Skeletal muscle tissue (tissue), 4 donors: ENCODE results near the gene CBFA2T2. TPM values are rescaled to one million over a fixed set of nuclear protein-coding genes. Genes with fewer than 3 reads are reported as not detected.

Source experiments
- H3K27ac ChIP-seq: one replicate; pipeline ENCODE4 v1.7.0; 2013; ENCODE audit warnings: mild to moderate bottlenecking, low read depth, low read length, inconsistent platforms
- H3K27me3 ChIP-seq, 3 donors: one replicate each; pipeline ENCODE4 v1.7.0; 2013; ENCODE audit warnings: low read length in 3 of 3; ENCODE audit not compliant: control insufficient read depth in 3 of 3, insufficient read depth in 3 of 3
- H3K36me3 ChIP-seq, 3 donors: one replicate each; pipeline ENCODE4 v1.7.0; 2013; ENCODE audit warnings: low read length in 3 of 3; ENCODE audit not compliant: control insufficient read depth in 3 of 3, insufficient read depth in 3 of 3
- H3K4me1 ChIP-seq, 3 donors: one replicate each; pipeline ENCODE4 v1.7.0; 2013; ENCODE audit warnings: low read length in 3 of 3, mild to moderate bottlenecking in 3 of 3; ENCODE audit not compliant: control insufficient read depth in 3 of 3, insufficient read depth in 3 of 3
- H3K4me3 ChIP-seq, 3 donors: one replicate each; pipeline ENCODE4 v1.7.0; 2013; ENCODE audit warnings: low read length in 3 of 3
- H3K9ac ChIP-seq, 3 donors: one replicate each; pipeline ENCODE4 v1.7.0; 2013; ENCODE audit warnings: low read length in 3 of 3, mild to moderate bottlenecking in 3 of 3, moderate library complexity in 2 of 3, low read depth in 1 of 3
- H3K9me3 ChIP-seq, 3 donors: one replicate each; pipeline ENCODE4 v1.7.0; 2013; ENCODE audit warnings: low read length in 3 of 3; ENCODE audit not compliant: control insufficient read depth in 3 of 3
- total RNA-seq: library from RNA; depleted of rRNA; stranded (reverse); fragments of >200 nt; gene quantifications from one replicate; pipeline ENCODE4 v1.2.3, GENCODE V29; 2014
- donor health status: Osteomylitis.

CBFA2T2 gene
- total RNA-seq, 1 donor from 2014 or later, result 10.4 TPM

DNA sequence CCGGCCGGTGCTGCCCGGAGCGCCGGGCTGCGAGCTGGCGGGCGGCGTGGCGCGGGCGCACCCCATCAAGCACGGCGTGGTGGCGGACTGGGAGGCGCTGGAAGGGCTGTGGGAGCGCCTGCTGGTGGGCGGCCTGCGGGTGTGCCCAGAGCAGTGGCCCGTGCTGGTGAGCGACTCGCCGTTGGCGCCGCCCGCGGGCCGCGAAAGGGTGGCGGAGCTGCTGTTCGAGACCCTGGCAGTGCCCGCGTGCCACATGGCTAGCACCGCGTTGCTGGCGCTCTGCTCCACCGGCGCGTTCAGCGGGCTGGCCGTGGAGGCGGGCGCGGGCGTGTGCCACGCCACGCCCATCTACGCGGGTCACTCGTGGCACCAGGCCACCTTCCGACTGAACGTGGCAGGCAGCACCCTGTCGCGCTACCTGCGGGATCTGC lies 177.4 kb downstream of the CBFA2T2 start:
- no peaks in the 10 kb centered on the region for H3K27me3 ChIP-seq
- H3K4me3 ChIP-seq, result peak overlapping the region; percentile 68 to 75 (median 73)
- no peaks in the 10 kb centered on the region for H3K9me3 ChIP-seq
- H3K27ac ChIP-seq, result peak overlapping the region; percentile 58
- peaks cover 27 to 33% (median 28%) of the 10 kb centered on the region in 3 donors for H3K36me3 ChIP-seq
- peak overlapping the region; percentile 61 to 71 (median 62) for H3K9ac ChIP-seq
- H3K4me1 ChIP-seq, result peaks cover 38 to 60% (median 48%) of the 10 kb centered on the region in 3 donors

GRCh38 chr20:33667676-33668465 lies 178.0 kb downstream of the CBFA2T2 start:
- peak overlapping the region; percentile 58 for H3K27ac ChIP-seq
- H3K4me3 ChIP-seq, result peak overlapping the region; percentile 63 to 75 (median 73)
- H3K9me3 ChIP-seq, result no peaks in the 10 kb centered on the region
- peaks cover 27 to 33% (median 28%) of the 10 kb centered on the region in 3 donors for H3K36me3 ChIP-seq
- no peaks in the 10 kb centered on the region for H3K27me3 ChIP-seq
- peak overlapping the region; percentile 40 to 71 (median 62) for H3K9ac ChIP-seq
- peaks cover 38 to 63% (median 52%) of the 10 kb centered on the region in 3 donors for H3K4me1 ChIP-seq

GRCh38 chr20:33668466-33669155 lies 178.7 kb downstream of the CBFA2T2 start:
- H3K4me1 ChIP-seq, result peaks cover 42 to 64% (median 54%) of the 10 kb centered on the region in 3 donors
- peak overlapping the region in 1 of 3 donors; percentile 63 for H3K4me3 ChIP-seq
- H3K27ac ChIP-seq, result no peak overlapping the region
- peaks cover 27 to 33% (median 28%) of the 10 kb centered on the region in 3 donors for H3K36me3 ChIP-seq
- H3K9ac ChIP-seq, result peak overlapping the region in 2 of 3 donors; percentile 40 to 57
- no peaks in the 10 kb centered on the region for H3K9me3 ChIP-seq
- H3K27me3 ChIP-seq, result no peaks in the 10 kb centered on the region

- no peak overlapping the region for H3K27ac ChIP-seq
- H3K9ac ChIP-seq, result no peak overlapping the region
- H3K27me3 ChIP-seq, result no peaks in the 10 kb centered on the region
- H3K36me3 ChIP-seq, result peaks cover 27 to 33% (median 28%) of the 10 kb centered on the region in 3 donors
- H3K4me1 ChIP-seq, result peaks cover 38 to 61% (median 49%) of the 10 kb centered on the region in 3 donors
- H3K9me3 ChIP-seq, result no peaks in the 10 kb centered on the region
- H3K4me3 ChIP-seq, result no peak overlapping the region
Observed at GRCh38 chr20:33669224-33669623, 179.3 kb downstream of the CBFA2T2 start.

GRCh38 chr20:33669873-33670640 lies 180.2 kb downstream of the CBFA2T2 start:
- no peaks in the 10 kb centered on the region for H3K9me3 ChIP-seq
- peaks cover 27 to 33% (median 28%) of the 10 kb centered on the region in 3 donors for H3K36me3 ChIP-seq
- no peak overlapping the region for H3K4me3 ChIP-seq
- H3K27me3 ChIP-seq, result no peaks in the 10 kb centered on the region
- H3K27ac ChIP-seq, result no peak overlapping the region
- no peak overlapping the region for H3K9ac ChIP-seq
- peaks cover 41 to 58% (median 51%) of the 10 kb centered on the region in 3 donors for H3K4me1 ChIP-seq

DNA sequence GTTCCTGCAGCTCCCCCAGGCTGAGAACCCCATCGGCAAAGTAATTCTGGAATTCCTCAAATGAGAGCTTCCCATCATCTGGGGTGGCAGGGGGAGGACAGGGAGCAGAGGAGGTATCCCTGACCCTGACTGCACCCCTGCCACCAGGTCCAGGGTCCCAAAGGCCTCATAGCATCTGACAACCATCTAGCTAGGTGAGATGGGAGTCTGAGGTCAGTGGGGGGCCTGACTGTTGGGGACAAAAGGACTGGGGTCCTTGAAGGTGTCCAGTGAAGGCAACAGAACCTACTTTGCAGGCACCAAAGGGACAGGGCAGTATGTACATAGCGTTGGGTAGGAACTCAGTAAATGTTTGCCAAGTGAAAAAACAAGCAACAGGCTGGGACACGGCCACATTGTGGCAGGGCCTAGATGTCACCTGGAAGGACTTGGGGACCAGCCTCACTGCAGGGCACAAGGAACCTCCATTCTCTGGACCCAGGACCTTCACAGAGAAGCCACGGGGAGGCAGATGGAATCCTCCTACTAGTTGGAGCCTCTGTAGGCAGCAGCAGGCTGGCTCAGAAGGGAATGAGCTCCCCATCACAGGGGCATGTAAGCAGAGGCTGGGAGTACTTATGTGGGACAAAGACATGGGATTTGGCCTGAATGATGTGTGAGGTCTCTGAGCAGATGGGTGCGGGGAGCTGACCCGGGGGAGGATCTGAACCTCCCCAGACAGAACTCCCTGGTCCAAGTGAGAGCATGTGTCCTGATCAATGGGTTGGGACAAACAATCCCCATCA lies 181.0 kb downstream of the CBFA2T2 start:
- Histone ChIP-seq H3K9ac (no peak overlapping the region), H3K4me1 (peaks cover 49 to 65% (median 52%) of the 10 kb centered on the region in 3 donors), H3K27me3 (no peaks in the 10 kb centered on the region), H3K27ac (no peak overlapping the region), H3K9me3 (no peaks in the 10 kb centered on the region), H3K4me3 (no peak overlapping the region), H3K36me3 (peaks cover 27 to 33% (median 28%) of the 10 kb centered on the region in 3 donors)

DNA sequence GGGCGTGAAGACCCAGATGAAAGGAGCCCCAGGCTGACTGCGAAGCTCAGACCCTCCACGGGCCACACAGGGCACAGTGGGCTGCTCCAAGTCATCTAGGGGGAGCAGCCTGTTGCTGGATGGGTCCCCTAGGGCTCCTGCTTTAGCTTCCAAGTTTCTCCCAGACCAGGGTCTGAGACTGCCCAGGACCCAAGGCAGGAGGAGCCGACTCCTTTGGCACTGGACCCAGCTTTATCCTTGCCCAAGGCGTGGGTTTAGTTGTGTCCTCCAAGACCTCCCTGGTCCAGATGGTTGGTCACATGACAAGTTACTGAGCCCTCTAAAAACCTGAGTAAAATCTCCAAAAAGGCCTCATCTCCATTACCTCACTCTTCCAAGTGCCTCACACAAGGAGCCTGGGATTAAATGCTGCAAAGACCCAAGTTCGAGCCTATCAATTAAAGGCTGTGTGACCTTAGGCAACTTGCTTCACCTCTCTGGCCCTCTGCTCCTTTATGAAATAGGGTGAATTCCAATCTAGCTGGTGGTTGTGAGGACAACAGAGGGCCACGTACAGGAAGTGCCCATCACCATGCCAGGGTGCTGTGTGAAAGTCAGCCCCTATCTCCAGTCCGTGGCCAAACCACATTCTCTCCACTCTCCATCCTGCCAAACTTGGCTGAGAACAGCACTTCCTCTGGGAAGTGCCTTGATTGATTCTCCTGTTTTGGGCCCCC lies 181.8 kb downstream of the CBFA2T2 start:
- Histone ChIP-seq H3K27ac (no peak overlapping the region), H3K4me3 (no peak overlapping the region), H3K4me1 (peaks cover 47 to 60% (median 48%) of the 10 kb centered on the region in 3 donors), H3K9ac (peak overlapping the region in 1 of 3 donors; percentile 87), H3K36me3 (peaks cover 27 to 33% (median 28%) of the 10 kb centered on the region in 3 donors), H3K27me3 (no peaks in the 10 kb centered on the region), H3K9me3 (no peaks in the 10 kb centered on the region)

DNA sequence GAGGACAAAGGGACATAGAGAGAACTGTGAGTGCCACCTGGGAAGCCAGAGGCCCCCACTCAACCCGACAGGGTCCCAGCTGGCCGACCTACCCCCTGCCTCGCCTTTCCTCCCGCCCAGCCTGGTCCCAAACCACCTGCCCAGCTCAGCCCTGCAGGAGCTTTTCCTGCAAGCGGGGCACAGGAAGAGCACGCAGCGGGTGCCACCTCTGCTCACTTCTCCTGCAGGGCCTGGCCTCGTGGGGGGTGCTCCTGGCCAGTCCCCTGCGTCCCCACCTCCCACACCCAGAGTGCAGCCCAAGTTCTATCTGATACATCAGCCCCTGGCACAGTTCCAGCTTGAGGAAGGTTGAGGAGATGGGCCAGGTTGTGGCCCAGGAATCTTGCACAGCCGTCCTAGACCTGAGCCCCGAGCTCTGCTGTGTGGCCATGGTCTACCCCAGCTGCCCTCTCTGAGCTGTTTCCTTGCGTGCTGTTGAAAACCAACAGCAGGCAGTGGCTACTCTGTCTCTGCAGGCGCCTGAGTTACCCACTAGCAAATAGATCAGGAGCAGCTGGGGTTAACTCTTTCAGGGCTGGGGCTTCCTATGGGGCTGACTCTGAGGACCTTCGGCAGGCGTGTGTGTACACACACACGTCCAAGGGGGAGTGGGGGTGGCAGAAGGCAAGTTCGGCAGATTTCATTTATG lies 182.7 kb downstream of the CBFA2T2 start:
- peaks cover 27 to 33% (median 28%) of the 10 kb centered on the region in 3 donors for H3K36me3 ChIP-seq
- peak overlapping the region; percentile 85 to 87 (median 87) for H3K9ac ChIP-seq
- H3K9me3 ChIP-seq, result no peaks in the 10 kb centered on the region
- H3K27me3 ChIP-seq, result no peaks in the 10 kb centered on the region
- H3K4me3 ChIP-seq, result peak overlapping the region; percentile 80 to 85 (median 83)
- H3K4me1 ChIP-seq, result peaks cover 42 to 51% (median 43%) of the 10 kb centered on the region in 3 donors
- H3K27ac ChIP-seq, result peak overlapping the region; percentile 81
